NT2/D1 (cell line): Measurements from ENCODE around the gene TNFRSF13B.

Experiments used
- SUZ12 ChIP-seq: IDR thresholded peaks from 2 replicates; pipeline ENCODE4 v1.6.1; 2011; ENCODE audit not compliant: insufficient read length, insufficient read depth; ENCODE audit errors: extremely low read depth
- YY1 ChIP-seq: IDR thresholded peaks from 2 replicates; pipeline ENCODE4 v1.6.1; 2011; ENCODE audit not compliant: insufficient read length, insufficient read depth
- ZNF274 ChIP-seq: IDR thresholded peaks from 2 replicates; pipeline ENCODE4 v1.6.1; 2011; ENCODE audit warnings: mild to moderate bottlenecking, low read depth, low read length

DNA sequence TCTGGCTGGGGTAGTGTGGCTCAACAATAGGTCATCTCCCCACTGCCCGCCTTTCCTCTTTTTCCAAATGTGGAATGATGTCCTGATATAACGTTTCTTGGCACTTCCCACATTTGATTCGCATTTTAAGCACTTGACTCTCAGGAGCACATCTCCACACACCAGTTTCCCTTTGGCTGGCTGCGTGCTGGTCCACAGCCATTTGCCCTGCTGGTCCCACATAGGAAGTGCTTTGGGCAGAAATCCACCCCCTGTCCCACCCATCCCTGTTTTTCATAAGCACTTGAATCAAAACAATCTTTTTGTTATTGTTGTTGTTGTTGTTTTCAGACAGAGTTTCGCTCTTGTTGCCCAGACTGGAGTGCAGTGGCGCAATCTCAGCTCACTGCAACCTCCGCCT, 24.0 kb upstream of the TNFRSF13B start:
- TF ChIP-seq ZNF274, result no peak
- TF ChIP-seq YY1, result no peak
- no peak for TF ChIP-seq SUZ12
